GM21447 (cell line): ENCODE data around the gene TBC1D24.

Experiments used
- ATAC-seq: cut with Tn5 transposase; IDR thresholded peaks from one replicate; pipeline ENCODE4 v1.9.1; 2021; ENCODE audit not compliant: unreplicated experiment

The TBC1D24 gene

GRCh38 chr16:2450535-2450934 lies 24.4 kb upstream of the TBC1D24 start:
- no peak for ATAC-seq

- ATAC-seq, result no peak
These were observed 23.9 kb upstream of the TBC1D24 start for GRCh38 chr16:2450975-2451381.

- no peak for ATAC-seq
These were observed 23.0 kb upstream of the TBC1D24 start for GRCh38 chr16:2451851-2452320.

GRCh38 chr16:2452650-2453049 lies 22.3 kb upstream of the TBC1D24 start:
- ATAC-seq, result no peak

GRCh38 chr16:2455081-2455845 lies 19.7 kb upstream of the TBC1D24 start:
- ATAC-seq, result no peak

GRCh38 chr16:2456551-2457153 lies 18.3 kb upstream of the TBC1D24 start:
- no peak for ATAC-seq

- ATAC-seq, result no peak
These were observed 17.7 kb upstream of the TBC1D24 start for GRCh38 chr16:2457267-2457666.

- no peak for ATAC-seq
These were observed 17.0 kb upstream of the TBC1D24 start for GRCh38 chr16:2457946-2458345.

- ATAC-seq, result peak; percentile 5
These were observed 15.9 kb upstream of the TBC1D24 start for GRCh38 chr16:2458887-2459646.

- ATAC-seq, result peak; percentile 85
These were observed 15.1 kb upstream of the TBC1D24 start, which contains the start of gene TEDC2 for GRCh38 chr16:2459647-2460390. Gene TEDC2, plus strand, starts transcription at chr16:2460109. Its CDS starts 36 bp downstream, at chr16:2460145.

- no peak for ATAC-seq
These were observed 14.6 kb upstream of the TBC1D24 start for GRCh38 chr16:2460391-2460713.

- no peak for ATAC-seq
These were observed 14.0 kb upstream of the TBC1D24 start for GRCh38 chr16:2460916-2461315.

- no peak for ATAC-seq
These were observed 12.7 kb upstream of the TBC1D24 start for GRCh38 chr16:2462031-2462866.

GRCh38 chr16:2464333-2464732 lies 10.6 kb upstream of the TBC1D24 start:
- ATAC-seq, result no peak

- ATAC-seq, result no peak
These were observed 9.1 kb upstream of the TBC1D24 start for GRCh38 chr16:2465653-2466415.

- no peak for ATAC-seq
These were observed 8.0 kb upstream of the TBC1D24 start for GRCh38 chr16:2466667-2467527.

- no peak for ATAC-seq
These were observed 7.2 kb upstream of the TBC1D24 start for GRCh38 chr16:2467528-2468232.

GRCh38 chr16:2468233-2468724 lies 6.6 kb upstream of the TBC1D24 start:
- ATAC-seq, result no peak
